SK-N-SH treated with all-trans-retinoic acid at 6 μM for 48 hours (cell line): Measurements from ENCODE around the gene PNPLA7.

ENCODE experiments used
- ATAC-seq: fragments of 200-7000 bp; cut with Tn5 transposase; 3 replicates; pipeline ENCODE4 v1.9.1; 2020; ENCODE audit warnings: mild to moderate bottlenecking, moderate library complexity
- ARNTL ChIP-seq: fragments of 450-650 bp; formaldehyde crosslinking; IDR thresholded peaks from 2 replicates; pipeline ENCODE4 v1.5.0; 2020; ENCODE audit warnings: low read depth, mild to moderate bottlenecking, moderate library complexity, borderline replicate concordance
- BACH2 ChIP-seq: fragments of 250-450 bp; sonication (Bioruptor Pico); IDR thresholded peaks from 2 replicates; pipeline ENCODE4 v1.9.0; 2021; ENCODE audit warnings: mild to moderate bottlenecking, borderline replicate concordance
- CSDC2 ChIP-seq: fragments of 250-450 bp; sonication (Bioruptor Pico); IDR thresholded peaks from 2 replicates; pipeline ENCODE4 v1.5.0; 2020; ENCODE audit warnings: mild to moderate bottlenecking, moderate library complexity
- GLIS3 ChIP-seq: fragments of 250-450 bp; sonication (Bioruptor Pico); IDR thresholded peaks from 2 replicates; pipeline ENCODE4 v1.5.0; 2020; ENCODE audit warnings: mild to moderate bottlenecking, moderate library complexity
- ISL1 ChIP-seq: fragments of 250-450 bp; sonication (Bioruptor Pico); IDR thresholded peaks from 2 replicates; pipeline ENCODE4 v2.1.2; 2022; ENCODE audit warnings: mild to moderate bottlenecking, moderate library complexity
- OSR1 ChIP-seq: fragments of 250-450 bp; sonication (Bioruptor Pico); IDR thresholded peaks from 2 replicates; pipeline ENCODE4 v1.8.0; 2022; ENCODE audit warnings: moderate library complexity, mild to moderate bottlenecking, inconsistent platforms
- PPARA ChIP-seq: fragments of 250-450 bp; sonication (Bioruptor Pico); IDR thresholded peaks from 2 replicates; pipeline ENCODE4 v1.5.0; 2020; ENCODE audit warnings: mild to moderate bottlenecking, borderline replicate concordance
- RARB ChIP-seq: fragments of 250-450 bp; sonication (Bioruptor Pico); IDR thresholded peaks from 2 replicates; pipeline ENCODE4 v1.8.0; 2021; ENCODE audit warnings: mild to moderate bottlenecking, moderate library complexity
- SNAI2 ChIP-seq: fragments of 250-450 bp; sonication (Bioruptor Pico); IDR thresholded peaks from 2 replicates; pipeline ENCODE4 v1.5.0; 2020; ENCODE audit warnings: mild to moderate bottlenecking, moderate library complexity
- TCF4 ChIP-seq: fragments of 250-450 bp; sonication (Bioruptor Pico); IDR thresholded peaks from 2 replicates; pipeline ENCODE4 v1.8.0; 2021; ENCODE audit warnings: mild to moderate bottlenecking, moderate library complexity, borderline replicate concordance
- TOX ChIP-seq: fragments of 250-450 bp; sonication (Bioruptor Pico); IDR thresholded peaks from 2 replicates; pipeline ENCODE4 v1.8.0; 2021; ENCODE audit warnings: mild to moderate bottlenecking, moderate library complexity, borderline replicate concordance
- ZC3H10 ChIP-seq: fragments of 250-450 bp; sonication (Bioruptor Pico); IDR thresholded peaks from 2 replicates; pipeline ENCODE4 v1.5.1; 2021; ENCODE audit warnings: mild to moderate bottlenecking, moderate library complexity
- ZFP3 ChIP-seq: fragments of 250-450 bp; sonication (Bioruptor Pico); IDR thresholded peaks from 2 replicates; pipeline ENCODE4 v1.5.0; 2020; ENCODE audit warnings: mild to moderate bottlenecking, moderate library complexity
- ZFP30 ChIP-seq: fragments of 450-650 bp; formaldehyde crosslinking; IDR thresholded peaks from 2 replicates; pipeline ENCODE4 v1.5.0; 2022; ENCODE audit warnings: mild to moderate bottlenecking, moderate library complexity
- ZNF565 ChIP-seq: fragments of 450-650 bp; formaldehyde crosslinking; conservative IDR thresholded peaks from 2 replicates; pipeline ENCODE4 v1.5.0; 2020; ENCODE audit warnings: low read depth, mild to moderate bottlenecking, moderate library complexity
- ZNF70 ChIP-seq: fragments of 450-650 bp; formaldehyde crosslinking; IDR thresholded peaks from 2 replicates; pipeline ENCODE4 v1.5.0; 2020; ENCODE audit warnings: mild to moderate bottlenecking, moderate library complexity
- ZNF8 ChIP-seq: fragments of 450-650 bp; formaldehyde crosslinking; IDR thresholded peaks from 2 replicates; pipeline ENCODE4 v1.5.0; 2020; ENCODE audit warnings: mild to moderate bottlenecking, moderate library complexity
- TF ChIP-seq, protein P1 (sequence below): fragments of 250-450 bp; sonication (Bioruptor Pico); IDR thresholded peaks from 2 replicates; pipeline ENCODE4 v1.5.1; 2021; ENCODE audit warnings: mild to moderate bottlenecking, moderate library complexity
- TF ChIP-seq, protein P2 (sequence below): fragments of 250-450 bp; sonication (Bioruptor Pico); IDR thresholded peaks from 2 replicates; pipeline ENCODE4 v1.5.1; 2020; ENCODE audit warnings: low read depth, mild to moderate bottlenecking, moderate library complexity
- TF ChIP-seq, protein P3 (sequence below): fragments of 250-450 bp; sonication (Bioruptor Pico); IDR thresholded peaks from 2 replicates; pipeline ENCODE4 v1.5.0; 2020; ENCODE audit warnings: mild to moderate bottlenecking, moderate library complexity
- TF ChIP-seq, protein P4 (sequence below): fragments of 250-450 bp; sonication (Bioruptor Pico); IDR thresholded peaks from 2 replicates; pipeline ENCODE4 v1.8.0; 2020; ENCODE audit warnings: mild to moderate bottlenecking, moderate library complexity, borderline replicate concordance

Gene PNPLA7

DNA sequence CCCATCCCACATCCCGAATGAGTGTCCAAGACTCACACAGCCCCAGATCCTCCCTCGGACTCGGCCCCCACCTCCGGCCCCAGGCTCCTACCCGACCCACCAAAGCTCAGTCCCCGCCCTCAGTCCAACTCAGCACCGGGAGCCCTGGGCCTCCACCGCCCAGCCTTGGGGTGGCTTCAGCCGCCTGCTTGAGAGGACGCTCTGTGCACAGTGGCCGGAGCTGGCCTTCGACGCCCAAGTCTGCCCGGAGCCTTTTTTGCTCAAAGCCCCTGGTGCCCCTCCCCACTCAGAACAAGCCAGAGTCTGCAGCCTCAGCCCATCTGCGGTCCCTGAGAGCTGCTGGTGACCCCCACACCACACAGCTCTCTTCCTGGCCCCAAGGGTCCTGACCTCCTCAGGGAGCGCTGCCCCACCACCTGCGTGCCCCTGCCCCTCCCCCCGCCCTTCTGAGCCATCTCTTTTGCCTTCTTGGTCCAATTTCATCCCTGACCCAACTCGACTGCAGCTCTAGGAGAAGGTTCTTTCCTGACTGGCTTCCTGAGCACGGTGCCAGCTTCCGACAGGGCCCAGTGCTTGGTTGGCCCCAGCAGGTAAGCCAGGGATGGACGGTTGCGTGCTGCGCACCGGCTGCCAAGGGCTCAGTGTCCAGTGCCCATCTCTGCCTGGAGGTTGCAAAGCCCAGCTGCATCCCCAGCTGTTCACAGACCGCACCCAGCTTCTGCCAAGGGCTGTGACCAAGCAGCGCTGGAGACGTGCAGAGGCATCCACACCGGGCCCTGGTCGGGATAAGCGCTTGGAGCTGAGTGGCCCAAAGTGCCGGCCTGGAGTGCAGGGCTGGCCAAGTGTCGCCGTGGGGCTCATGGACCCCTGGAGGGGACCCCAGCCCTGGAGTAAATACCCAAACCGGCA is 63.4 kb downstream of the PNPLA7 start:
- TF ChIP-seq CSDC2 (CRISPR knock-in tag) (no peak), GLIS3 (CRISPR knock-in tag) (no peak), RARB (CRISPR knock-in tag) (no peak), SNAI2 (CRISPR knock-in tag) (no peak), ARNTL (CRISPR knock-in tag) (no peak), PPARA (CRISPR knock-in tag) (no peak), TCF4 (CRISPR knock-in tag) (no peak), ISL1 (no peak), ZC3H10 (CRISPR knock-in tag) (no peak), ZFP3 (CRISPR knock-in tag) (no peak), ZNF8 (CRISPR knock-in tag) (no peak), OSR1 (CRISPR knock-in tag) (no peak), ZNF70 (CRISPR knock-in tag) (no peak)
- TF ChIP-seq, protein P1, sequence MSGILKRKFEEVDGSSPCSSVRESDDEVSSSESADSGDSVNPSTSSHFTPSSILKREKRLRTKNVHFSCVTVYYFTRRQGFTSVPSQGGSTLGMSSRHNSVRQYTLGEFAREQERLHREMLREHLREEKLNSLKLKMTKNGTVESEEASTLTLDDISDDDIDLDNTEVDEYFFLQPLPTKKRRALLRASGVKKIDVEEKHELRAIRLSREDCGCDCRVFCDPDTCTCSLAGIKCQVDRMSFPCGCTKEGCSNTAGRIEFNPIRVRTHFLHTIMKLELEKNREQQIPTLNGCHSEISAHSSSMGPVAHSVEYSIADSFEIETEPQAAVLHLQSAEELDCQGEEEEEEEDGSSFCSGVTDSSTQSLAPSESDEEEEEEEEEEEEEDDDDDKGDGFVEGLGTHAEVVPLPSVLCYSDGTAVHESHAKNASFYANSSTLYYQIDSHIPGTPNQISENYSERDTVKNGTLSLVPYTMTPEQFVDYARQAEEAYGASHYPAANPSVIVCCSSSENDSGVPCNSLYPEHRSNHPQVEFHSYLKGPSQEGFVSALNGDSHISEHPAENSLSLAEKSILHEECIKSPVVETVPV (CRISPR knock-in tag): no peak
- TF ChIP-seq, protein P2, sequence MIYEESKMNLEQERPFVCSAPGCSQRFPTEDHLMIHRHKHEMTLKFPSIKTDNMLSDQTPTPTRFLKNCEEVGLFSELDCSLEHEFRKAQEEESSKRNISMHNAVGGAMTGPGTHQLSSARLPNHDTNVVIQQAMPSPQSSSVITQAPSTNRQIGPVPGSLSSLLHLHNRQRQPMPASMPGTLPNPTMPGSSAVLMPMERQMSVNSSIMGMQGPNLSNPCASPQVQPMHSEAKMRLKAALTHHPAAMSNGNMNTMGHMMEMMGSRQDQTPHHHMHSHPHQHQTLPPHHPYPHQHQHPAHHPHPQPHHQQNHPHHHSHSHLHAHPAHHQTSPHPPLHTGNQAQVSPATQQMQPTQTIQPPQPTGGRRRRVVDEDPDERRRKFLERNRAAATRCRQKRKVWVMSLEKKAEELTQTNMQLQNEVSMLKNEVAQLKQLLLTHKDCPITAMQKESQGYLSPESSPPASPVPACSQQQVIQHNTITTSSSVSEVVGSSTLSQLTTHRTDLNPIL (CRISPR knock-in tag): no peak
- TF ChIP-seq, protein P3, sequence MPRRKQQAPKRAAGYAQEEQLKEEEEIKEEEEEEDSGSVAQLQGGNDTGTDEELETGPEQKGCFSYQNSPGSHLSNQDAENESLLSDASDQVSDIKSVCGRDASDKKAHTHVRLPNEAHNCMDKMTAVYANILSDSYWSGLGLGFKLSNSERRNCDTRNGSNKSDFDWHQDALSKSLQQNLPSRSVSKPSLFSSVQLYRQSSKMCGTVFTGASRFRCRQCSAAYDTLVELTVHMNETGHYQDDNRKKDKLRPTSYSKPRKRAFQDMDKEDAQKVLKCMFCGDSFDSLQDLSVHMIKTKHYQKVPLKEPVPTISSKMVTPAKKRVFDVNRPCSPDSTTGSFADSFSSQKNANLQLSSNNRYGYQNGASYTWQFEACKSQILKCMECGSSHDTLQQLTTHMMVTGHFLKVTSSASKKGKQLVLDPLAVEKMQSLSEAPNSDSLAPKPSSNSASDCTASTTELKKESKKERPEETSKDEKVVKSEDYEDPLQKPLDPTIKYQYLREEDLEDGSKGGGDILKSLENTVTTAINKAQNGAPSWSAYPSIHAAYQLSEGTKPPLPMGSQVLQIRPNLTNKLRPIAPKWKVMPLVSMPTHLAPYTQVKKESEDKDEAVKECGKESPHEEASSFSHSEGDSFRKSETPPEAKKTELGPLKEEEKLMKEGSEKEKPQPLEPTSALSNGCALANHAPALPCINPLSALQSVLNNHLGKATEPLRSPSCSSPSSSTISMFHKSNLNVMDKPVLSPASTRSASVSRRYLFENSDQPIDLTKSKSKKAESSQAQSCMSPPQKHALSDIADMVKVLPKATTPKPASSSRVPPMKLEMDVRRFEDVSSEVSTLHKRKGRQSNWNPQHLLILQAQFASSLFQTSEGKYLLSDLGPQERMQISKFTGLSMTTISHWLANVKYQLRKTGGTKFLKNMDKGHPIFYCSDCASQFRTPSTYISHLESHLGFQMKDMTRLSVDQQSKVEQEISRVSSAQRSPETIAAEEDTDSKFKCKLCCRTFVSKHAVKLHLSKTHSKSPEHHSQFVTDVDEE (CRISPR knock-in tag): no peak
- no peak for ATAC-seq

DNA sequence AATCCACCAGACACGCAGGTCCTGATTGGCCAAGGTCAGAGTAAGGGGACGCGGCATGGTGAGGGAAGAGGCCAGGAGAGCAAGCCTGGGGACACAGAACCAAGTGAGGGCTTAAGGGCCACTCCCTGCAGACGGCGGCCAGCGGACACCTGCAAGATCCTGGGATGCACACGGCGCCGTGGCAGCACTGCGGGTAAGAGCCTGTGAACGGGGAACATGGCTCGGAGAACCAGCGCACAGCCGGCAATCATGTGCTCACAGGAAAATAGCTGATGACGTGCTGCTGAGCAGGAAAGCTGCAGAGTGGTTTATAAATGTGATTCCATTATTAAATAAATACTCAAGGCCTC is 64.1 kb downstream of the PNPLA7 start:
- TF ChIP-seq SNAI2 (CRISPR knock-in tag) (no peak), TCF4 (CRISPR knock-in tag) (no peak), GLIS3 (CRISPR knock-in tag) (no peak), CSDC2 (CRISPR knock-in tag) (no peak)
- TF ChIP-seq, protein P4, sequence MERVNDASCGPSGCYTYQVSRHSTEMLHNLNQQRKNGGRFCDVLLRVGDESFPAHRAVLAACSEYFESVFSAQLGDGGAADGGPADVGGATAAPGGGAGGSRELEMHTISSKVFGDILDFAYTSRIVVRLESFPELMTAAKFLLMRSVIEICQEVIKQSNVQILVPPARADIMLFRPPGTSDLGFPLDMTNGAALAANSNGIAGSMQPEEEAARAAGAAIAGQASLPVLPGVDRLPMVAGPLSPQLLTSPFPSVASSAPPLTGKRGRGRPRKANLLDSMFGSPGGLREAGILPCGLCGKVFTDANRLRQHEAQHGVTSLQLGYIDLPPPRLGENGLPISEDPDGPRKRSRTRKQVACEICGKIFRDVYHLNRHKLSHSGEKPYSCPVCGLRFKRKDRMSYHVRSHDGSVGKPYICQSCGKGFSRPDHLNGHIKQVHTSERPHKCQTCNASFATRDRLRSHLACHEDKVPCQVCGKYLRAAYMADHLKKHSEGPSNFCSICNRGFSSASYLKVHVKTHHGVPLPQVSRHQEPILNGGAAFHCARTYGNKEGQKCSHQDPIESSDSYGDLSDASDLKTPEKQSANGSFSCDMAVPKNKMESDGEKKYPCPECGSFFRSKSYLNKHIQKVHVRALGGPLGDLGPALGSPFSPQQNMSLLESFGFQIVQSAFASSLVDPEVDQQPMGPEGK (CRISPR knock-in tag): no peak
- TF ChIP-seq, protein P2 (CRISPR knock-in tag): no peak
- TF ChIP-seq, all 23 proteins: peak for 0
- no peak for ATAC-seq

DNA sequence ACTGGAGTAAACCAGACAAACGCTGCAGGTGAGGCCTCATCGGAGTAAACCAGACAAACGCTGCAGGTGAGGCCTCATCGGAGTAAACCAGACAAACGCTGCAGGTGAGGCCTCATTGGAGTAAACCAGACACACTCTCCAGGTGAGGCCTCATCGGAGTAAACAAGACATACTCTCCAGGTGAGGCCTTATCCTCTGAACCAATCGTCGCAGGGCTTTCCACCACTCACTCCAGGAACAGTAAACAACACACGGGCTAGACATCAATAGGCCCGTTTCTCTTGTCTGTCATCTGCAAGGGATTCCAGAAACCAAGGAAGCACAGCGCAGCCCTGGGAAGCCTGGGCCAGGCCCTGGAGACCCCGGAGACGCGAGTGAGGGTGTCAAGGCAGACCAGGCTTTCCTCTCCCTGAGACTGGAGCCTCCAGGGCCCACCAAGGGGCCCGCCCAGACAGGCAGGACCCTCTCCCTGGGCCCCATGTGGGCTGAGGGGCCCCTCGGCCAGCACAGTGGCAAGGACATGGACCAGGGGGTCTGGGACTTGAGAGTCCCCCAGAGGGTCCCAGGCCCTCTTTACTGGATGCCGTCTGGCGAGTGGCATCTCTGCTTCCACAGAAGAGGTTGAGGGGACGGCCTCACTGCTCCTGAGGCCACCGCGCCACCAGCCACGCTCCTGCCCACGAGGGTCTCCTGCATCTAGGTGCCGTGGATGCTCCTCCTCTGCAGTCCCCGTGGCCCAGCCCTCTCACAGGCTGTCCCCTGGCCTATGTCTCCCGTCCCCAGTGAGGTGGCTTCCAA is 64.7 kb downstream of the PNPLA7 start:
- no peak for ATAC-seq

More for the DNA sequence above, 64.7 kb downstream of the PNPLA7 start:
- TF ChIP-seq ISL1 (no peak), ZNF565 (CRISPR knock-in tag) (no peak), ZFP3 (CRISPR knock-in tag) (no peak), SNAI2 (CRISPR knock-in tag) (no peak), PPARA (CRISPR knock-in tag) (no peak), RARB (CRISPR knock-in tag) (no peak), ZNF70 (CRISPR knock-in tag) (no peak), TCF4 (CRISPR knock-in tag) (no peak), BACH2 (CRISPR knock-in tag) (no peak), ZFP30 (CRISPR knock-in tag) (no peak), TOX (CRISPR knock-in tag) (no peak)
- TF ChIP-seq, protein P2 (CRISPR knock-in tag): no peak
